ENCODE data around the gene DIAPH2.
A peak's percentile ranks its signal among the peaks of the same experiment; 100 is the strongest.

Gene DIAPH2

GRCh38 chrX:96684339-96685209 is at the start of gene DIAPH2:
DIAPH2 (plus strand) TSS chrX:96684842.
- Histone ChIP-seq H3K4me1 (ENCODE audit: control insufficient read depth, insufficient read depth, low read length) (peaks cover 42% of the 10 kb centered on the region), H3K27ac (ENCODE audit: low read depth, low read length) (peak within 1 kb of the TSS; percentile 78; the same call in 1 of the 2 replicates), H3K27me3 (ENCODE audit: control insufficient read depth, insufficient read depth, low read length) (peaks cover 15% of the 10 kb centered on the region; the same call in 1 of the 2 replicates), H3K36me3 (ENCODE audit: control insufficient read depth, insufficient read depth, low read length) (no peaks in the 10 kb centered on the region), H3K9ac (ENCODE audit: low read length) (peak within 1 kb of the TSS; percentile 85), H3K4me3 (ENCODE audit: low read depth, low read length) (peak within 1 kb of the TSS; percentile 96), H3K9me3 (ENCODE audit: control insufficient read depth, insufficient read depth, low read depth, low read length) (no peaks in the 10 kb centered on the region)

GRCh38 chrX:96650023-96650422 is 34.6 kb upstream of the DIAPH2 start:
- Histone ChIP-seq H3K27me3 (ENCODE audit: control insufficient read depth, insufficient read depth, low read length) (no peaks in the 10 kb centered on the region), H3K9ac (ENCODE audit: low read length) (no peak overlapping the region), H3K4me1 (ENCODE audit: control insufficient read depth, insufficient read depth, low read length) (peaks cover 22% of the 10 kb centered on the region), H3K27ac (ENCODE audit: low read depth, low read length) (no peak overlapping the region), H3K9me3 (ENCODE audit: control insufficient read depth, insufficient read depth, low read depth, low read length) (no peaks in the 10 kb centered on the region), H3K4me3 (ENCODE audit: low read depth, low read length) (no peak overlapping the region), H3K36me3 (ENCODE audit: control insufficient read depth, insufficient read depth, low read length) (no peaks in the 10 kb centered on the region)

GRCh38 chrX:96655947-96656623 is 28.6 kb upstream of the DIAPH2 start:
- Histone ChIP-seq H3K27me3 (ENCODE audit: control insufficient read depth, insufficient read depth, low read length) (no peaks in the 10 kb centered on the region; the same call in 1 of the 2 replicates), H3K9me3 (ENCODE audit: control insufficient read depth, insufficient read depth, low read depth, low read length) (no peaks in the 10 kb centered on the region), H3K4me1 (ENCODE audit: control insufficient read depth, insufficient read depth, low read length) (no peaks in the 10 kb centered on the region), H3K36me3 (ENCODE audit: control insufficient read depth, insufficient read depth, low read length) (no peaks in the 10 kb centered on the region), H3K4me3 (ENCODE audit: low read depth, low read length) (no peak overlapping the region), H3K9ac (ENCODE audit: low read length) (no peak overlapping the region), H3K27ac (ENCODE audit: low read depth, low read length) (no peak overlapping the region)

- Histone ChIP-seq H3K4me3 (ENCODE audit: low read depth, low read length) (no peak overlapping the region), H3K4me1 (ENCODE audit: control insufficient read depth, insufficient read depth, low read length) (peaks cover 26% of the 10 kb centered on the region), H3K9me3 (ENCODE audit: control insufficient read depth, insufficient read depth, low read depth, low read length) (no peaks in the 10 kb centered on the region), H3K27me3 (ENCODE audit: control insufficient read depth, insufficient read depth, low read length) (peaks cover 15% of the 10 kb centered on the region; the same call in 1 of the 2 replicates), H3K27ac (ENCODE audit: low read depth, low read length) (no peak overlapping the region), H3K9ac (ENCODE audit: low read length) (no peak overlapping the region), H3K36me3 (ENCODE audit: control insufficient read depth, insufficient read depth, low read length) (no peaks in the 10 kb centered on the region)
These were observed 2.1 kb upstream of the DIAPH2 start for GRCh38 chrX:96682516-96682915.

- Histone ChIP-seq H3K36me3 (ENCODE audit: control insufficient read depth, insufficient read depth, low read length) (no peaks in the 10 kb centered on the region), H3K4me1 (ENCODE audit: control insufficient read depth, insufficient read depth, low read length) (peaks cover 36% of the 10 kb centered on the region), H3K9me3 (ENCODE audit: control insufficient read depth, insufficient read depth, low read depth, low read length) (no peaks in the 10 kb centered on the region), H3K27me3 (ENCODE audit: control insufficient read depth, insufficient read depth, low read length) (peaks cover 15% of the 10 kb centered on the region; the same call in 1 of the 2 replicates), H3K9ac (ENCODE audit: low read length) (no peak overlapping the region), H3K4me3 (ENCODE audit: low read depth, low read length) (peak overlapping the region; percentile 96), H3K27ac (ENCODE audit: low read depth, low read length) (no peak overlapping the region)
These were observed 674 bp upstream of the DIAPH2 start for GRCh38 chrX:96683997-96684338.

- Histone ChIP-seq H3K4me3 (ENCODE audit: low read depth, low read length) (peak overlapping the region; percentile 96), H3K36me3 (ENCODE audit: control insufficient read depth, insufficient read depth, low read length) (no peaks in the 10 kb centered on the region), H3K4me1 (ENCODE audit: control insufficient read depth, insufficient read depth, low read length) (peaks cover 48% of the 10 kb centered on the region), H3K9ac (ENCODE audit: low read length) (peak overlapping the region; percentile 85), H3K9me3 (ENCODE audit: control insufficient read depth, insufficient read depth, low read depth, low read length) (no peaks in the 10 kb centered on the region), H3K27ac (ENCODE audit: low read depth, low read length) (peak overlapping the region; percentile 78; the same call in 1 of the 2 replicates), H3K27me3 (ENCODE audit: control insufficient read depth, insufficient read depth, low read length) (peaks cover 15% of the 10 kb centered on the region; the same call in 1 of the 2 replicates)
These were observed 813 bp downstream of the DIAPH2 start for GRCh38 chrX:96685210-96686099.

- Histone ChIP-seq H3K4me1 (ENCODE audit: control insufficient read depth, insufficient read depth, low read length) (peaks cover 58% of the 10 kb centered on the region), H3K4me3 (ENCODE audit: low read depth, low read length) (no peak overlapping the region), H3K36me3 (ENCODE audit: control insufficient read depth, insufficient read depth, low read length) (no peaks in the 10 kb centered on the region), H3K9me3 (ENCODE audit: control insufficient read depth, insufficient read depth, low read depth, low read length) (no peaks in the 10 kb centered on the region), H3K9ac (ENCODE audit: low read length) (no peak overlapping the region), H3K27me3 (ENCODE audit: control insufficient read depth, insufficient read depth, low read length) (peaks cover 15% of the 10 kb centered on the region; the same call in 1 of the 2 replicates), H3K27ac (ENCODE audit: low read depth, low read length) (no peak overlapping the region)
These were observed 3.1 kb downstream of the DIAPH2 start for GRCh38 chrX:96687776-96688175.

GRCh38 chrX:96688789-96689188 is 4.1 kb downstream of the DIAPH2 start:
- Histone ChIP-seq H3K9ac (ENCODE audit: low read length) (no peak overlapping the region), H3K27ac (ENCODE audit: low read depth, low read length) (no peak overlapping the region), H3K4me1 (ENCODE audit: control insufficient read depth, insufficient read depth, low read length) (peaks cover 56% of the 10 kb centered on the region), H3K9me3 (ENCODE audit: control insufficient read depth, insufficient read depth, low read depth, low read length) (no peaks in the 10 kb centered on the region), H3K4me3 (ENCODE audit: low read depth, low read length) (peak overlapping the region; percentile 34; the same call in 1 of the 2 replicates), H3K27me3 (ENCODE audit: control insufficient read depth, insufficient read depth, low read length) (peaks cover 13% of the 10 kb centered on the region; the same call in 1 of the 2 replicates), H3K36me3 (ENCODE audit: control insufficient read depth, insufficient read depth, low read length) (no peaks in the 10 kb centered on the region)

- H3K27ac ChIP-seq (ENCODE audit: low read depth, low read length) = no peak overlapping the region
- no peaks in the 10 kb centered on the region for H3K36me3 ChIP-seq (ENCODE audit: control insufficient read depth, insufficient read depth, low read length)
- H3K27me3 ChIP-seq (ENCODE audit: control insufficient read depth, insufficient read depth, low read length) = peaks cover 13% of the 10 kb centered on the region; the same call in 1 of the 2 replicates
- H3K4me3 ChIP-seq (ENCODE audit: low read depth, low read length) = no peak overlapping the region
- no peaks in the 10 kb centered on the region for H3K9me3 ChIP-seq (ENCODE audit: control insufficient read depth, insufficient read depth, low read depth, low read length)
- no peak overlapping the region for H3K9ac ChIP-seq (ENCODE audit: low read length)
- peaks cover 51% of the 10 kb centered on the region for H3K4me1 ChIP-seq (ENCODE audit: control insufficient read depth, insufficient read depth, low read length)
These were observed 5.3 kb downstream of the DIAPH2 start for GRCh38 chrX:96689991-96690390.

- H3K9ac ChIP-seq (ENCODE audit: low read length) = no peak overlapping the region
- H3K9me3 ChIP-seq (ENCODE audit: control insufficient read depth, insufficient read depth, low read depth, low read length) = no peaks in the 10 kb centered on the region
- H3K27ac ChIP-seq (ENCODE audit: low read depth, low read length) = no peak overlapping the region
- peaks cover 32% of the 10 kb centered on the region for H3K4me1 ChIP-seq (ENCODE audit: control insufficient read depth, insufficient read depth, low read length)
- no peaks in the 10 kb centered on the region for H3K27me3 ChIP-seq (ENCODE audit: control insufficient read depth, insufficient read depth, low read length)
- H3K36me3 ChIP-seq (ENCODE audit: control insufficient read depth, insufficient read depth, low read length) = no peaks in the 10 kb centered on the region; the same call in 1 of the 2 replicates
- H3K4me3 ChIP-seq (ENCODE audit: low read depth, low read length) = no peak overlapping the region
These were observed 7.8 kb downstream of the DIAPH2 start for GRCh38 chrX:96692454-96692853.

All from HUES6 (cell line).